ENCODE data around the gene UMODL1.

GRCh38 chr21:42098957-42099505 is 27.9 kb downstream of the UMODL1 start:
- TF ChIP-seq CTCF (IDR thresholded peaks at IDR 0.05; ENCODE audit: extremely low read depth in 1 of 2, insufficient read depth in 1 of 2, low read depth in 1 of 2, low read length in 2 of 2): no peak
- TF ChIP-seq EZH2 (IDR thresholded peaks at IDR 0.05; ENCODE audit: borderline replicate concordance, low read depth, low read length, severe bottlenecking): no peak
- no peak for TF ChIP-seq POLR2A (IDR thresholded peaks at IDR 0.05; ENCODE audit: low read depth, low read length)
- TF ChIP-seq POLR2AphosphoS5 (IDR thresholded peaks at IDR 0.05; ENCODE audit: insufficient read depth, low read depth, low read length): no peak
- no peak for TF ChIP-seq MAX (IDR thresholded peaks at IDR 0.05; ENCODE audit: insufficient read depth, insufficient read length)
- no peak for TF ChIP-seq JUN (IDR thresholded peaks at IDR 0.05; ENCODE audit: borderline replicate concordance, insufficient read depth, insufficient read length, low read depth)
- no peak for TF ChIP-seq MYC (IDR thresholded peaks at IDR 0.05; ENCODE audit: low read depth, low read length)
- TF ChIP-seq GATA2 (IDR thresholded peaks at IDR 0.05; ENCODE audit: insufficient read depth, insufficient read length, low read depth, low read length): no peak
- no peak for TF ChIP-seq FOS (IDR thresholded peaks at IDR 0.05; ENCODE audit: borderline replicate concordance, insufficient read depth, low read length)

Data from endothelial cell of umbilical vein (primary cell).